Activated CD8-positive, alpha-beta T cell treated with anti-CD3 and anti-CD28 coated beads for 36 hours (primary cell): ENCODE results near the gene CCDC92B. TPM values are rescaled to one million over a fixed set of nuclear protein-coding genes. Genes with fewer than 3 reads are reported as not detected.

Source experiments
- ATAC-seq: fragments of 200-7000 bp; cut with Tn5 transposase; one replicate; pipeline ENCODE4 v1.10.0; 2021; ENCODE audit warnings: mild to moderate bottlenecking, moderate library complexity
- CTCF ChIA-PET: fragments of 350-600 bp; sonication (Branson Sonifier 250); formaldehyde crosslinking; loops from one replicate; lab custom pipeline; 2021; ENCODE audit warnings: antibody characterized with exemption; lab: Charles Lee
- POLR2A ChIA-PET: fragments of 350-600 bp; sonication (Branson Sonifier 250); formaldehyde crosslinking; loops from one replicate; lab custom pipeline; 2021; ENCODE audit warnings: antibody characterized with exemption; lab: Charles Lee
- DNase-seq: peaks from one replicate; pipeline ENCODE4 v3.0.0-alpha.2; 2020
- H3K27ac Mint-ChIP-seq: one replicate; pipeline ENCODE4 v1.8.0; 2021; ENCODE audit warnings: mild to moderate bottlenecking, mixed read lengths
- H3K27me3 Mint-ChIP-seq: one replicate; pipeline ENCODE4 v1.8.0; 2021; ENCODE audit warnings: mixed read lengths
- H3K36me3 Mint-ChIP-seq: one replicate; pipeline ENCODE4 v1.8.0; 2021; ENCODE audit warnings: low read depth, mixed read lengths
- H3K4me1 Mint-ChIP-seq: one replicate; pipeline ENCODE4 v1.8.0; 2021; ENCODE audit warnings: low read depth, mixed read lengths
- H3K4me3 Mint-ChIP-seq: one replicate; pipeline ENCODE4 v1.8.0; 2021; ENCODE audit warnings: mild to moderate bottlenecking, moderate library complexity, mixed read lengths
- H3K9me3 Mint-ChIP-seq: one replicate; pipeline ENCODE4 v1.8.0; 2021; ENCODE audit warnings: mixed read lengths
- CTCF ChIP-seq: fragments of 200-600 bp; IDR thresholded peaks from one replicate; pipeline ENCODE4 v1.8.0; 2022; ENCODE audit warnings: antibody characterized with exemption, mild to moderate bottlenecking
- intact Hi-C: fragments of 100-400 bp; cut with micrococcal nuclease; formaldehyde crosslinking; loops from one replicate; pipeline ENCODE4 v1.10.0; 2022
- total RNA-seq, 2 experiments: library from RNA; stranded (reverse); gene quantifications; one replicate each; pipeline ENCODE4 v1.2.3, GENCODE V29; 2021

Gene CCDC92B
- total RNA-seq, 2 experiments from 2014 or later: 0.09 TPM; not detected in 1

GRCh38 chr17:2685696-2686095, 63.8 kb downstream of the CCDC92B start:
- ChIA-PET POLR2A (interaction anchor here (1.0 to 2.7 kb wide), 4 partner anchors 10 to 174 kb away, joined by 4 to 13 read pairs (median 6); partner anchors contain the start of gene METTL16), CTCF (interaction anchor here (1.3 to 3.5 kb wide), 2 partner anchors 11 to 12 kb away, joined by 3 to 16 read pairs; no protein-coding TSS in a partner anchor)
- DNase-seq: no peak
- Mint-ChIP-seq H3K27ac (no peak overlapping the region), H3K36me3 (peaks cover 21% of the 10 kb centered on the region), H3K27me3 (no peaks in the 10 kb centered on the region), H3K4me1 (peaks cover 10% of the 10 kb centered on the region), H3K9me3 (no peaks in the 10 kb centered on the region), H3K4me3 (no peak overlapping the region)
- intact Hi-C loops: no loop called here
- no peak for ATAC-seq
- no peak for TF ChIP-seq CTCF

- ChIA-PET CTCF (interaction anchor here (3.5 kb wide), 1 partner anchor 10 kb away, joined by 16 read pairs; no protein-coding TSS in a partner anchor), POLR2A (interaction anchor here (0.8 kb wide), 1 partner anchor 20 kb away, joined by 3 read pairs; no protein-coding TSS in a partner anchor)
- Mint-ChIP-seq H3K36me3 (peaks cover 29% of the 10 kb centered on the region), H3K4me3 (no peak overlapping the region), H3K4me1 (peaks cover 10% of the 10 kb centered on the region), H3K27me3 (no peaks in the 10 kb centered on the region), H3K27ac (no peak overlapping the region), H3K9me3 (no peaks in the 10 kb centered on the region)
- intact Hi-C loops: no loop called here
- ATAC-seq (no peak), DNase-seq (no peak)
- TF ChIP-seq CTCF: no peak
Observed at GRCh38 chr17:2684549-2684948, 64.9 kb downstream of the CCDC92B start.

GRCh38 chr17:2683912-2684311, 65.5 kb downstream of the CCDC92B start:
- ATAC-seq (no peak), DNase-seq (no peak)
- POLR2A ChIA-PET: interaction anchor here (0.9 kb wide), 1 partner anchor 168 kb away, joined by 3 read pairs; no protein-coding TSS in a partner anchor
- Mint-ChIP-seq H3K4me3 (no peak overlapping the region), H3K9me3 (no peaks in the 10 kb centered on the region), H3K27ac (no peak overlapping the region), H3K36me3 (peaks cover 31% of the 10 kb centered on the region), H3K4me1 (peaks cover 6% of the 10 kb centered on the region), H3K27me3 (no peaks in the 10 kb centered on the region)
- intact Hi-C loops: no loop called here
- TF ChIP-seq CTCF: no peak
- CTCF ChIA-PET: interaction anchor here (1.0 kb wide), 2 partner anchors 10 to 301 kb away, joined by 3 read pairs; no protein-coding TSS in a partner anchor

- H3K9me3 Mint-ChIP-seq: no peaks in the 10 kb centered on the region
- ATAC-seq (no peak), DNase-seq (no peak)
- ChIA-PET CTCF (no interaction called here), POLR2A (interaction anchor here (0.9 kb wide), 1 partner anchor 20 kb away, joined by 3 read pairs; no protein-coding TSS in a partner anchor)
- H3K4me1 Mint-ChIP-seq: no peaks in the 10 kb centered on the region
- no peak for TF ChIP-seq CTCF
- no peaks in the 10 kb centered on the region for H3K27me3 Mint-ChIP-seq
- H3K36me3 Mint-ChIP-seq: peaks cover 28% of the 10 kb centered on the region
- intact Hi-C loops: no loop called here
- H3K27ac Mint-ChIP-seq: no peak overlapping the region
- H3K4me3 Mint-ChIP-seq: no peak overlapping the region
Observed at GRCh38 chr17:2682176-2682938, 67.1 kb downstream of the CCDC92B start.

- Mint-ChIP-seq H3K36me3 (peaks cover 32% of the 10 kb centered on the region), H3K27ac (peak overlapping the region; percentile 27), H3K9me3 (no peaks in the 10 kb centered on the region), H3K27me3 (no peaks in the 10 kb centered on the region), H3K4me1 (no peaks in the 10 kb centered on the region), H3K4me3 (no peak overlapping the region)
- intact Hi-C loops: no loop called here
- POLR2A ChIA-PET: no interaction called here
- CTCF ChIA-PET: no interaction called here
- no peak for ATAC-seq
- TF ChIP-seq CTCF: no peak
- DNase-seq: no peak
Observed at GRCh38 chr17:2681650-2682049, 67.8 kb downstream of the CCDC92B start.
